GDM1 (cell line): ENCODE data around the gene THSD4.
"Not testable (repeated sequence)": the region's sequence is repeated elsewhere in the genome, so short reads cannot be mapped to it uniquely, and the experiment has no call there.

Experiments used
- DNase-seq: peaks from one replicate; lab custom pipeline; 2025; lab: John Stamatoyannopoulos, UW

THSD4 gene

DNA sequence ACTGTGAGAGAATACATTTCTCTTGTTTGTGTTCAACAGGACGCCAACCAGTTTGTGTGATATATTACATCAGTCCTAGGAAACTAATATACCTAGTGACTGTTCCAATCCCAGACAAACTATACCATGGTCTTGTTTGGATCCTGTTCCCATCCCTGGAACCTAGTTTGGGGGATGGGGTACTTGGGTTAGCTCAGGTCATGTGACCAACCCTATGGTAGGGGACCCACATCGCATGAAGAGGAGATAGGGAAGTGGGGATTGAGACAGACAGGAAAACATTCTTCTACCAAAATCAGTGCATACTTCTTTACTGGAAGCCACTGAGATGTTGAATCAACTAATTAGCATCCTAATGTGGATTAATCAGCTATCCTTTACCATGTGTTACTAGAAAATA lies 146.1 kb downstream of the THSD4 start:
- no peak for DNase-seq

DNA sequence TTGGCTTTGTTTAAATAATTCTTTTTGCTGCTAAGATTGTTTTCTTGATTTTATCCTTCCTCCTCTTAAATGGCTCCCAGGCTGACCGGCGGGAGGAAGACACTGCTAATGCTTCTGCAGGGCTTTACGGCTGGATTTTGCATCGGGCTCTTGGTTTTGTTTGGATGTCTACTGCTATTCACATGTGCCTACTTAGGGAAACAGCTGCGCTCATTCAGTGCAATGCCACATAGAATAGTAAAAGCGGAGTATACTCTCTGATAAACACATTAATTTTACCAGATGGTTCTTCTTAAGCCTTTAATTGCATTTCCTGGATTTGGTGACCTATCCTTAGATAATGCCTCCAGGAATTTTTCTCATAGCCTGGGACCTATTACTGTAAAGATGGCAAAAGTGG lies 146.6 kb downstream of the THSD4 start:
- no peak for DNase-seq

DNA sequence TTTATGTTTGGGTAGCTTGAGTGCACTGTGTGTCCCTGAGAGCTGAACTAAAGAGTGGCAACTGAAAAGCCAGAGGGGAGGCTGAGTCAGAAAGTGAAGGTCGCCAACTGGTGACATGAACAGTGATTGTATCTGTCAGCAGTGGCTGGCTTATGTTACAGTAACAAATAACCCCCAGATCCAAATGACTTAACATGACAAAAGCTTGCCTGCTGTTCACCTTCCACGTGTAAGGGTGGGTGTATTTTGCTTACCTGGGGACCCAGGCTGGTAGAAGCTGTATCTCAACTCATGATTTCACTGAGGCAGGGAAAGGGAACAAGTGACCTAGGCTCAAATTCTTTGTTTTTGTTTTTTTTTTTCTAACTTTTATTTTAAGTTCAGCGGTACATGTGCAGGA lies 147.3 kb downstream of the THSD4 start:
- DNase-seq = no peak

DNA sequence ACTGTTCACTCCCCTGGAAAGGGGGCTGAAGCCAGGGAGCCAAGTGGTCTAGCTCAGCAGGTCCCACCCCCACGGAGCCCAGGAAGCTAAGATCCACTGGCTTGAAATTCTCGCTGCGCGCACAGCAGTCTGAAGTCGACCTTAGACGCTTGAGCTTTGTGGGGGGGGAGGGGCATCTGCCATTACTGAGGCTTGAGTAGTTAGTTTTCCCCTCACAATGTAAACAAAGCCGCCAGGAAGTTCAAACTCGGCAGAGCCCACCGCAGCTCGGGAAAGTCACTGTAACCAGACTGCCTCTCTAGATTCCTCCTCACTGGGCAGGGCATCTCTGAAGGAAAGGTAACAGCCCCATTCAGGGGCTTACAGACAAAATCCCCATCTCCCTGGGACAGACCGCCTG lies 150.3 kb downstream of the THSD4 start:
- DNase-seq = not testable (repeated sequence)

DNA sequence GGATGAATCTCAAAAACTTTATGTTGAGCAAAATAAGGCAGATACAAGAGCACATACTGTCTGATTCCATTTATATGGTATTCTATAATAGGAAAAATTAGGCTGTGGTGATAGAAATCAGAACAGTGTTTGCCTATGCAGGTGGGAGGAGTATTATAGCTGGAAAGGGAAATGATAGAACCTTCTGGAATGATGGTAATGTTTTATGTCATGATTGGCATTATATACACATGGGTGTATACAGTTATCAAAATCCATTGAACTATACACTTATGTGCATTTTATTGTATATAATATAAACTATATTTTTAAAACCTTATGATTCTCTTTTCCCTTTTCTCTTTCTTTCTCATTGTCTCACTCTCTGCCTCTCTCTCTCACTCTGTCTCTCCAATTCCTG lies 156.1 kb downstream of the THSD4 start:
- DNase-seq = no peak

DNA sequence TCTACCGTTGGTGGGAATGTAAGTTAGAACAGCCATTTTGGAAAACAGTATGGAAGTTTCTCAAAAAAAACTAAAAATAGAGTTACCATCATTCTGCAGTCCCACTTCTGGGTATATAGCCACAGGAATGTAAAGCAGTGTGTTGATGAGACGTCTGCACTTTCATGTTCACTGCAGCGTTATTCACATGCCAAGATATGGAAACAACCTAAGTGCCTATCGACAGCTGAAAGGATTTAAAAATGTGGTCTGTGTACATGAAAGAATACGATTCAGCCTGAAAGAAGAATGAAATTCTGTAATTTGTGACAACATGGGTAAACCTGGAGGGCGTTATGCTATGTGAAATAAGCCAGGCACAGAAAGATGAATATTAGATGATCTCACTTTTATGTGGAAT lies 157.7 kb downstream of the THSD4 start:
- DNase-seq = no peak

DNA sequence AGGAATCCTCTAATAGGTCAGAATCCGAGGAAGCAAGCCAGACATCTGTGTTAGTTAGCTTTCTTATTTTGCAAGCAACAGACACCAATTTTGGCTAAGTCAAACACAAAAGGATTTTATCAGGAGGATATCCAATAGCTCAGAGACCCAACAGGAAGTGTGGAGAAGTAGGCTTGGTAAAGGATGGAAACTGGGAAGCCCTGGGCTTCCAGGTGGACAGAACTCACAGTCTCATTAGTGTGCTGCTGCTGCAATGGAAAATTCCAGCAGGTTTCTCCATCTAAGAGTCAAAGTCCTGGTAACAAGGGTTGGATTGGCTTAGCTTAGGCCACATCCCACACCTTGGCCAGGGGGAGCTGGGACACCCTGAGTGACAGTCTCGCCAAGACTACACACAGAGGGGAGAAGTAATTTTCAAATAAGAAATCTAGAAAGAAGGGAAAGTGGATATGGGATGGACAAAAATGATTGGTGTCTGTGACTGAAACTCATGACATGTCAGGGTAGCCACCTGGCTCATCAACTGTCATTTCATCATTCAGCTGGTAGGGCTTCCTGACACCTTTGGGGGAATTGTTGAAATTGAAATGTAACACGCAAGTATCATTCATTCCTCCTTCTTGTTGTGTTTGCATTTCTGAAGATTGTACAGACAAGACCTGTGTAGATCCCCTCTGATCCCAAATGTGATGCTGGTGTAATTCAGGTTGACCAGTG lies 158.6 kb downstream of the THSD4 start:
- no peak for DNase-seq

DNA sequence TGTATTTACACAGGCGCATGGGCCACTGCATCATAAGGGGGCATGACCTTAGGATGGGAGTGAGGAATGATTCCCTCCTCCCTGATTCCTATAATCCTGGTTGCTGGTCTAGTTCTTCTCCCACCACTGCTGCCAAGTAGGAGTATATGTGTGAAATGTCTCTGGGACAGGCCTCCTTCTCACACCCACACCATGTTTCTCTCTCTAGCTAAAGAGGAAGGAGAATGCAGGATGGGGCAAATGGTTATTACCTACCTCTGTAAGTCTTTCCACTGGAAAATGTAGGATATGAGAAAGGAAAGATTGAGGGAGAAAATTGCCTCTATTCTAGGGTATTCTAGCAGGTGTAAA lies 159.2 kb downstream of the THSD4 start:
- DNase-seq = no peak

DNA sequence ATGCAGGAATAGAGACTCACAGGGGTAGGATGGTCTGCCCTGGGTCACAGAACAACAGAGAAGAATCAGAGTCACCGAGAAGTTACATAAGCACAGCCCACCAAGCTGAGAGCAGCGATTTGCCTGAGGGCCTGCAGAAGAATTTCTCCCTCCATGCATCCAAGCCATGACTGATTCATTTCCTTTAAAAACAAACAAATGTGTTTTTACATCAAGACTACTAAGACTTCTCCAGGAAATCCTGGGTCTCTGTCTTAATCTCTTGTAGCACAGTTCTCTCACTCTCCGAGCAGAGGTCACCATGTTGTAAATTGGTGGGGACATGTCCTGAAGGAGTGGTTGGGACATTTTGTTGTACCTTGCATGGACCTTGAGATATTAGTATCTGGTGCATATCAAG lies 159.8 kb downstream of the THSD4 start:
- no peak for DNase-seq

DNA sequence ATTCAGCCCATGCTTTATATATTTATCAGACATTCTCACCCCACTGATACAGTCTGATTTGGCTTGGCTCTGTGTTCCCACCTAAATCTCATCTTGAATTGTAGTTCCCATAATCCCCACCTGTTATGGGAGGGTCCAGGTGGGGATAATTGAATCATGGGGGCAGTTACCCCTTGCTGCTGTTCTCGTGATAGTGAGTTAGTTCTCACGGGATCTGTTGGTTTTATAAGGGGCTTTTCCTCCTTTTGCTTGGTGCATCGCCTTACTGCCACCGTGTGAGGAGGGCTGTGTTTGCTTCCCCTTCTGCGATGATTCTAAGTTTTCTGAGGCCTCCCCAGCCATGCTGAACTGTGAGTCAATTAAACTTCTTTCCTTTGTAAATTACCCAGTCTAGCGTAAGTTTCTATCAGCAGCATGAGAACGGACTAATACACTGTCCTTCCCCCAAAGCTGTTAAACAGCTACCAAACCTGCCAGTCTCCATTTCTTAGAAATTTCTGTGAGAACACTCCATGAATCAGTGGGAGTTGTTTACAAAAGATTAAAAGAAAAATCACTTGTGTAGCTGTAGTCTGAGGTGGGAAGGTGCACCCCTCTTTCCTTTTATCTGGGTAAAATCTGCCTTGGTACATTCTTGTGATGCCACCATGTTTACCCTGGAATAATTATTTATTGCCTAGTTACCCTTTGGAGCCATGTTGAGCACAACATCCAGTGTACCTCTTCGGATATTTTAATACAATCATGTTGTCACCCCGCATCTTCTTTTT lies 160.5 kb downstream of the THSD4 start:
- DNase-seq = no peak

DNA sequence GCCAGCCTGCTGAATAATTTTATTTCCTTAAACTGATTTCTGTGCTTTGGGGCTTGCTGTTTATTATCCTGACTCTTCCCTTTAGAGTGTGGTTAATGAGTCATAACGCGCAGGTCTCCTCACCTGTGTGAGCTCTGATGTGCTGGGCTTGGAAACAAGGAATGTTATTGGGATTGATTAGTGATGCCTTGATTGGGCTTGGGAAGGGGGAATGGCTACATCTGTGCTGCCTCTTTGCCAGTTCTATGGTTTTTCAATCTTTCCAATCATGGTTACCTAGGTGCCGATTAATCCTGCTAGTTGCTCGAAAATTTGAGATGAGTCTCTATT lies 161.0 kb downstream of the THSD4 start:
- DNase-seq = no peak

DNA sequence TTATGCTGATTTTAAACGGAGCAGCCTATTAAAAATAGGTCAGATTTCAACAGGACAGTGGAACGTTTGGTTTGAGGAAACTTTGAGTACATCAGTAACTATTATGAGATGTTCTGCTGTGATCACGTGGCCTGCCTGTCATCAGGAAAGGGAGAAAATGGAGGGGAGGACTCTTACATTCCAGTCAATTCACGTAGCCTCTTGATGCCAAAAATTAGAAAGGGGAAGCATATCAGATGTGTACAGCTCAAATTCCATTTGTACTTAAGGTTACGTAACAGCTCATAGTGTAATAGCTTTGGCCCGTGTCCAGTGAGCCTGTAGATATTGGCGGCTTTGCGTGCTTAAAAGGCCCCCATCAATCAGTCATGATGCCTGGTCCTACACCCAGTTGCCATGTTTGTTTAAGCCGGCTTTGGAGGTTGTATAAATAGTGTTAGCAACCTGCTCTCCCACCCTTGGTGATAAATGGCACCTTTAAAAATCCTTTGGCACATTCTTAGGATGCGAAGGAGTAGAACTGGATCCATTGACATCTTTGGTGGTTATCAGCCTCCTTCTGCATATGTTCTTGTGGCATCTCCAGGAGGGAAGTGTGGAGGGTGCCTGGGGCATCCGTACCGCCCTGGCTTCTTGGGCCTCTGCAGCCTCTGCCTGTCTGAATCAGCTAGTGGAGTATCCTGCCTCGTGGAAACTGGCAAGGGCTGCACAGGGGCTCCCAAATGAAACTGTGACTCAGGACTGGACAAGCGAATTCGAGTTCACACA lies 163.9 kb downstream of the THSD4 start:
- DNase-seq = no peak

DNA sequence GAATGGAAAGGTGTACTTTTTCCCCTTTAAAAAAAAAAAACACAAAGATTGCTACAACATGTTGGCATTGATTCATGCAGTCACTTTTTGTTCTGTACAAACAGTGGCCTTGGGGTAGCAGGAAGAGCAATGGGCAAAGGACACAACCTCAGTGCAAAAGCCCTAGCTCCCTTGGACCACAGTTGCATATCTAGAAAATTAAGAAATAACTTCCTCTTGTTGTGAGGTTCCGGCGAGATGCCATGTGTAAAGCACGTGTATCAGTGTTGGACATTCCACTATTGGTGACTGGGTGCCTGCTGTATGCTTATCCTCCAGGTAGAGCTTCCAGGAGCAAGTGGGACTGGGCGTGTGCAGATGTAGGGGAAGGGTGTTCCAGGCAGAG lies 164.5 kb downstream of the THSD4 start:
- no peak for DNase-seq

DNA sequence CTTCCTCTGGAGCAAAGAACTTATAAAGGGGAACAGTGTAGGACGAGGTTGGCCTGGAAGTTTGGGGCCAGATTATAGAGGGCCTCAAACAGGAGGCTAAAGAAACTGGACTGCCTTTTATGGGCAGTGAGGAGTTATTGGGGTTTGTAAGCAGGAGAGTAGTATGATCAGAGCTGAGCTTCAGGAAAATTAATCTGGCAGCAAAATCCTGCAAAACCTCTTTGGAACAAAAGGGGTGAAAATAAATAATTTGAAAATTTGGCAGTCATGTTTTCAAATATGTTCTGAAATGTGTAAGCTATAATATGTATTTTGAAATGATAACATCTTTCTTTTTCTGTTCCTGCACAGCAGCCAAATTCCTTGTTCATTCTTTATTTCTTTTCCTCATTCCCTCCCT lies 164.9 kb downstream of the THSD4 start:
- DNase-seq = no peak

DNA sequence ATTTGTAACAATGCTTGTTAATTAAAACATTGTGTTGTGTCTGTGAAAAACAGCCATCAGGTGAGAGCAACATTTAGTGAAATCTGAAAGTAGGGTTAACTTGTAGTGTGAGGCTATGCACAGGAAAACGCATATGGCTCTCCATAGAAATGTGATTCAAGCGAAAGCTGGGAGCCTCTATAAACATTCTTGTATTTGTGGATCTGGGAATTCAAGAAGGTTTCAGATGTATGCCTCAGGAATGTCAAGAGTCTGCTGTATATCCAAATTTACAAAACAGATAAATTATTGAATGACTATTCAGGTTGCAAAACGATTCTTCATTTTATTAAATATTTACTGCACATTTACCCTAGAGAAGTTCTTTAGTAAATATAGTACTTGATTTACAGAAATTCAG lies 166.0 kb downstream of the THSD4 start:
- no peak for DNase-seq

DNA sequence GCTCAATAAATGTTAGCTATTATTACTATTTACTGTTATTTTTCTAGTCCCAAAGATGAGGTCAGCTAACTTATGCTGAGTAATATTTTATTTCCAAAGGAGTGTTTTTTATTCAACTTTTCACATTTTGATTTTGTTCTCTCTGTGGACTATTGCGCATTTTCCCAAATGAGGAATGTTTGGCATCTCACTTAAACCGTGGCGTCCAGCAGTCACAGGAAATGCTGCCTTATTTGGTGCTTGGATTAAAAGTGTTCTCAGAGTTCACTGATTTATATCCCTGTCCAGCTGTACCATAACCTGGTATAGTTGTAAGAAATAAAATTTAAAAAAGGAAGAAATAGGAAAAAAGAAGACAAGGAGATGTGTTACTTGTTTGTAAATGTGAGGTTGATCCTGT lies 166.8 kb downstream of the THSD4 start:
- DNase-seq = no peak

DNA sequence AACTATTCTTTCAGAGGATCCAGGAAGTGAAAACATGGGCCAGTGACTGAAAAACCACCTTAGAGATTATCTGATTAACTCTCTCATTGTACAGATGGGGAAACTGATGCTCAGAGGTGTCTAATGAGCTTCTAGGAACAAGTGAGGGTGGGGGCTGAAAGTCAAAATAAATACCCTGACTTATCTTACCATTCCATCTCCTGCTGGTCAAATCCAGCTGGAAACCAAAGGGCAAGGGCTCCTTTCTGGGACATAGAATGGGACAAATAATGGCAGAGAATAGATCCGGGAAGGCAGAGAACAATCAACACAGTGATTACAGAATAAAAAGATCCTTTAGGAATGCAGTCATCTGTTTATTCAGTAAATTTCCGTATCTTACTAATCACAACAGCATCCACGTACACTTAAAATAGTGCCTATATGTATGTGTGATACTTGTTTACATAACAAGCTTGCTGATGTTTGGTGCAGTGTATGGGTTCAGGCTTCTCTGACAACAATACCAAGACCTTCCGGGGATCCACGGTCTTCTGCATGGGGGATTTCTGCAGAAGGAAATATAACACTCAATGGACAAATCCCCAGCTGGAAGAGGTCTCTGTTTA lies 173.2 kb downstream of the THSD4 start:
- no peak for DNase-seq

DNA sequence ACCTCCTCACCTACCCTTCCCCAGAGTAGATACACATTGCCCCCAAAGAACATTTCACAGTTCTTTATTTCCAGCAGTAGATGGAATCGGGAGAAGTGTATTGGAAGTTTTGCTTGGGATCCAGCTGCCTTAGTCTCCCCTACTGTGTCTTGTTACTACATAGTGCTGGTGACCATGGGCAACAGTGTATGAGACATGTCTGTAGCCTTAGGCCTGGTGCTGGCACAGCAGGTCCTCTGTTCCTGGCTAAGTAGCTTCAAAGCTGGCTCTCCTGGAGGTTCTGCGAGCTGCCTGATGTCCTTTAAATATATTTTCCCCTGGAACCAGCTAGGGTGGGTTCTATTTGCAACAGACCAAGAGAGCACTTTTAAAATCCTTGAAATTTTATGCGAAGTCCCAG lies 174.7 kb downstream of the THSD4 start:
- DNase-seq = no peak

DNA sequence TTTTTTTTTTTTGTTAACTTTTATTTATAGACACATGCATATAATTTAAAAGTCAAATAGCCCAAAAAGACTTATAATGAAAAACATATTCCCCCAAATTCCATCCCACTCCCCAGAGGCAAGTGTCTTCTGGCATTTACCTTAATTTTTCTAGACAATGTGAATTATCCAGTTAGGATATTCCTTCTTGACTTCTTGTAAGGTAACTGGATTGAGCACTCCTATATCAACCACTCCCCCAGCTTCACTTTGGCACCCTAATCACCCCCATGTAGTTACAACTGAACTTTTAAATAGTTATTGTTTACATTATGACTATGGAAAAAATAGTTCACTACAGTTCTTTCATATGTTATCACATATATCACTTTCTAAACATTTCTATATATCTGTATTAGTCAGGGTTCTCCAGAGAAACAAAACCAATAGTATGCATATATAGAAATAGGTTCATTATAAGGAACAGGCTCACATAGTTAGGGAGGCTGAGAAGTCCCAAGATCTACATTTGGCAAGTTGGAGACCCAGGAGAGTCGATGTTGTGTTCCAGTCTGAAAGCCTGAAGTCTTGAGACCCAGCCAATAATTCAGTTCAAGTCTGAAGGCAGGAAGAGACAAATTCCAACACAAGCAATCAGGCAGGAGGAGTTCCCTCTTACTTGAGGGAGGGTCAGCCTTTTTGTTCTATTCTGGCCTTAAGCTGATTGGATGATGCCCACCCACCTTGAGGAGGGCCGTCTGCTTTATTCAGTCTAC lies 175.8 kb downstream of the THSD4 start:
- no peak for DNase-seq

DNA sequence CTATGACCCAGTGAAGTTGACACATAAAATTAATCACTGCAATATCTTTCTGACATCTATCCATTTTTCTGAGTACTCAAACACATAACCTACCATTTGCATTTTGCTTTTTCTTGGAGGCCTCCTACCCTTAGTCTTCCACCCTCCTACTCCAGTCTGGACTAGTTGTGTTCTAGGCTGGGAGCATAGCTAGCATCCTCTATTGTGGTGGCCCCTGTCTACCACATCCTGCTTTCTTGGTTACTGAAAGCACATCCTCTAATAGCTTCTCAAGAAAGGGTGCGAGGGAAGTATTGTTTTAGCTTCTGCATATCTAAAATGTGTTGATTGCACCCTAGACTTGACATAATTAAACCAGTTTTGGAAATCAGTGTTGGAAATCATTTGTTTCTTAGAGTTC lies 176.5 kb downstream of the THSD4 start:
- DNase-seq = no peak

DNA sequence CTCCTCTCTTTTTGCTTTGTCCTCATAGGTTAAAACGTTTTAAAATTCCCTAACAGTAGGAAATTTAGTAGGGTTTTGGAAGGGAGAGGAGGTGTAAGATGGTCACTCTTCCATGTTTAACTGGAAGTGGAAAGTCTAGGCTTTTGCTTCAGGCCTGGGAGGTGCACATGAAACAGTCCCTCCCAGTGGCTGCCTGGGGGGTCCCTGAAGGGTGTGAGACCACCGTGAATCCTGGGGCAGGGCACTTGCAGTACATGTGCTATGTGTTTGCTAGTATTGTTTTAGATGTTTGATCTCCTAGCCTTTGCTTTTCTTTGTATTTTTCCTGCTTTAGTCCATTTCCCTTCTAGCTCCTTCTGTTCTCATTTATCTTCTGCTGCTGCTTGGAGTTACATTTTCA lies 178.5 kb downstream of the THSD4 start:
- no peak for DNase-seq

DNA sequence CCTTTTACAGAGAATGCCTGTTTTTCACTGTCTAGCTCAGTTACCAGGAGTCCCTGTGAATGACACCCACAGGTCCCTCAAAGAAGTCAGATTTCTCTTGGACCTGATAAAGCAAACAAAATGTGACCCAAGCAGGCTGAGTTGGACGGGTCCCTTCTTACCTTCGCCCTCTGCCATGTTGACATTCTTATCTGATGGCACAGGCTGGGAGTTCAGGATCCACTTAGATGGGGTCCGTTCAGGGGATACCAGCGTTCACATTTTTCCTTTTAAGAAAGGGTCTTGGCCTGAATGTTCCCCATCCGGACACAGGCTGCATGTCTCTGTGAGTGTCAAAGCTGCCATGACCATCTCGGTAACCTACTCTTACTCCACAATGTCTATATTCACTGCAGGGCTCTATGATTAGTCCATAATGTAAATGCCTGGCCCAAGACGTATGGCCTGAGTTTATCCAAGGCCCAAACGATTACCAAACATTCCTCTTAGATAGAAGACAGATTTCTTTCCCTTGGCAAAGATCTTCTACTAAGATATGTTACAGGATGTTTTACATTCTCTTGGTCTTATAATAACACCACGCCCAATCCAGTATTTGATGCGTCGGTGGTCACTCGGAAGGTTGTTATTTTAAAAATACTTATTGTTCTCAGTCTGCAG lies 179.1 kb downstream of the THSD4 start:
- DNase-seq = no peak
